HG03558 (cell line): ENCODE measurements around the gene NTNG1.

Experiments
- ATAC-seq: cut with Tn5 transposase; IDR thresholded peaks from one replicate; pipeline ENCODE4 v1.9.1; 2021; ENCODE audit warnings: moderate number of reproducible peaks; ENCODE audit not compliant: unreplicated experiment; ENCODE audit errors: extremely low read depth

NTNG1 gene

GRCh38 chr1:107309962-107310361, 169.1 kb downstream of the NTNG1 start:
- ATAC-seq: no peak

- ATAC-seq: no peak
Observed at GRCh38 chr1:107315652-107316051, 174.8 kb downstream of the NTNG1 start.

GRCh38 chr1:107318932-107319331, 178.1 kb downstream of the NTNG1 start:
- no peak for ATAC-seq

GRCh38 chr1:107323784-107324183, 182.9 kb downstream of the NTNG1 start:
- no peak for ATAC-seq

- ATAC-seq: no peak
Observed at GRCh38 chr1:107326824-107327445, 186.1 kb downstream of the NTNG1 start.

- no peak for ATAC-seq
Observed at GRCh38 chr1:107327446-107327845, 186.6 kb downstream of the NTNG1 start.

- no peak for ATAC-seq
Observed at GRCh38 chr1:107328087-107328486, 187.2 kb downstream of the NTNG1 start.

GRCh38 chr1:107339775-107340174, 198.9 kb downstream of the NTNG1 start:
- no peak for ATAC-seq

- no peak for ATAC-seq
Observed at GRCh38 chr1:107342316-107342715, 201.5 kb downstream of the NTNG1 start.

GRCh38 chr1:107342768-107343167, 201.9 kb downstream of the NTNG1 start:
- no peak for ATAC-seq

GRCh38 chr1:107343601-107344000, 202.8 kb downstream of the NTNG1 start:
- no peak for ATAC-seq

GRCh38 chr1:107344268-107344760, 203.5 kb downstream of the NTNG1 start:
- no peak for ATAC-seq

GRCh38 chr1:107344836-107345235, 204.0 kb downstream of the NTNG1 start:
- ATAC-seq: no peak

- ATAC-seq: no peak
Observed at GRCh38 chr1:107352850-107353249, 212.0 kb downstream of the NTNG1 start.

GRCh38 chr1:107357376-107357775, 216.5 kb downstream of the NTNG1 start:
- no peak for ATAC-seq

- ATAC-seq: no peak
Observed at GRCh38 chr1:107358619-107359327, 217.9 kb downstream of the NTNG1 start.

- no peak for ATAC-seq
Observed at GRCh38 chr1:107359472-107360241, 218.8 kb downstream of the NTNG1 start.

- ATAC-seq: no peak
Observed at GRCh38 chr1:107362468-107363140, 221.8 kb downstream of the NTNG1 start.

GRCh38 chr1:107363154-107363553, 222.3 kb downstream of the NTNG1 start:
- no peak for ATAC-seq

- no peak for ATAC-seq
Observed at GRCh38 chr1:107365527-107366240, 224.8 kb downstream of the NTNG1 start.
